CD4-positive, alpha-beta T cell (primary cell): ENCODE measurements around the gene CITED1. TPM values are rescaled to one million over a fixed set of nuclear protein-coding genes. Genes with fewer than 3 reads are reported as not detected.

ENCODE experiments used
- ATAC-seq: fragments of 200-7000 bp; cut with Tn5 transposase; one replicate; pipeline ENCODE4 v1.10.0; 2022; ENCODE audit warnings: mild to moderate bottlenecking; ENCODE audit not compliant: poor library complexity
- CTCF ChIA-PET: fragments of 350-600 bp; sonication (Branson Sonifier 250); formaldehyde crosslinking; loops from one replicate; lab custom pipeline; 2021; ENCODE audit warnings: antibody characterized with exemption, inconsistent platforms; lab: Charles Lee
- POLR2A ChIA-PET: fragments of 350-600 bp; sonication (Branson Sonifier 250); formaldehyde crosslinking; loops from one replicate; lab custom pipeline; 2021; ENCODE audit warnings: antibody characterized with exemption, inconsistent platforms; lab: Charles Lee
- DNase-seq, 14 experiments: peaks; one replicate each; pipeline ENCODE4 v3.0.0-alpha.2; 2013 to 2020; ENCODE audit warnings: mixed read lengths in 2 of 14
- H3K27ac ChIP-seq, 2 donors: one replicate each; pipeline versions ENCODE4 v1.5.1 to v1.7.0; 2013; ENCODE audit warnings: low read length in 2 of 2, low read depth in 1 of 2, mild to moderate bottlenecking in 1 of 2
- H3K27me3 ChIP-seq, 2 experiments: 1 replicate in 1 of 2; 2 replicates in 1 of 2; pipeline versions ENCODE4 v1.6.1 to v1.7.0; 2013; ENCODE audit warnings: low read length in 2 of 2, control low read depth in 1 of 2, mild to moderate bottlenecking in 1 of 2, moderate library complexity in 1 of 2; ENCODE audit not compliant: insufficient read depth in 2 of 2, control insufficient read depth in 1 of 2
- H3K36me3 ChIP-seq: one replicate; pipeline ENCODE4 v1.6.1; 2013; ENCODE audit warnings: low read length, control low read depth; ENCODE audit not compliant: insufficient read depth
- H3K4me1 ChIP-seq: one replicate; pipeline ENCODE4 v1.6.1; 2013; ENCODE audit warnings: low read length, control low read depth; ENCODE audit not compliant: insufficient read depth
- H3K4me3 ChIP-seq: one replicate; pipeline ENCODE4 v1.5.1; 2013; ENCODE audit warnings: mild to moderate bottlenecking, low read length, moderate library complexity
- H3K9me3 ChIP-seq, 2 experiments: 1 replicate in 1 of 2; 2 replicates in 1 of 2; pipeline versions ENCODE4 v1.6.1 to v1.7.0; 2013; ENCODE audit warnings: low read length in 2 of 2, mild to moderate bottlenecking in 2 of 2, control low read depth in 1 of 2, moderate library complexity in 1 of 2; ENCODE audit not compliant: control insufficient read depth in 1 of 2, insufficient read depth in 1 of 2
- H3K27ac Mint-ChIP-seq: one replicate; pipeline ENCODE4 v1.8.0; 2020; ENCODE audit warnings: mixed read lengths
- H3K27me3 Mint-ChIP-seq: one replicate; pipeline ENCODE4 v1.8.0; 2021; ENCODE audit warnings: mixed read lengths
- H3K36me3 Mint-ChIP-seq: one replicate; pipeline ENCODE4 v1.8.0; 2021; ENCODE audit warnings: low read depth, mixed read lengths
- H3K4me1 Mint-ChIP-seq: one replicate; pipeline ENCODE4 v1.8.0; 2021; ENCODE audit warnings: low read depth, mixed read lengths
- H3K4me3 Mint-ChIP-seq: one replicate; pipeline ENCODE4 v1.8.0; 2020; ENCODE audit warnings: mild to moderate bottlenecking, mixed read lengths
- H3K9me3 Mint-ChIP-seq: one replicate; pipeline ENCODE4 v1.8.0; 2020; ENCODE audit warnings: mixed read lengths
- intact Hi-C, 2 experiments: fragments of 100-400 bp; cut with DNase I in 1 of 2; cut with micrococcal nuclease in 1 of 2; formaldehyde crosslinking; loops; one replicate each; pipeline versions ENCODE4 v1.15.1 to v1.9.0; 2023 to 2025; cut with DNase I, micrococcal nuclease
- total RNA-seq, 174 experiments: library from RNA in 2 of 174; stranded (reverse) in 2 of 174; gene quantifications; one replicate each; pipeline ENCODE4 v1.2.3 and lab custom pipeline; 2021 to 2026
- TF ChIP-seq, protein P1 (sequence below): fragments of 200-600 bp; IDR thresholded peaks from one replicate; pipeline ENCODE4 v1.8.0; 2022; ENCODE audit warnings: antibody characterized with exemption, mild to moderate bottlenecking

Gene CITED1
- total RNA-seq, 2 experiments from 2014 or later: 0.52 TPM; not detected in 1

DNA sequence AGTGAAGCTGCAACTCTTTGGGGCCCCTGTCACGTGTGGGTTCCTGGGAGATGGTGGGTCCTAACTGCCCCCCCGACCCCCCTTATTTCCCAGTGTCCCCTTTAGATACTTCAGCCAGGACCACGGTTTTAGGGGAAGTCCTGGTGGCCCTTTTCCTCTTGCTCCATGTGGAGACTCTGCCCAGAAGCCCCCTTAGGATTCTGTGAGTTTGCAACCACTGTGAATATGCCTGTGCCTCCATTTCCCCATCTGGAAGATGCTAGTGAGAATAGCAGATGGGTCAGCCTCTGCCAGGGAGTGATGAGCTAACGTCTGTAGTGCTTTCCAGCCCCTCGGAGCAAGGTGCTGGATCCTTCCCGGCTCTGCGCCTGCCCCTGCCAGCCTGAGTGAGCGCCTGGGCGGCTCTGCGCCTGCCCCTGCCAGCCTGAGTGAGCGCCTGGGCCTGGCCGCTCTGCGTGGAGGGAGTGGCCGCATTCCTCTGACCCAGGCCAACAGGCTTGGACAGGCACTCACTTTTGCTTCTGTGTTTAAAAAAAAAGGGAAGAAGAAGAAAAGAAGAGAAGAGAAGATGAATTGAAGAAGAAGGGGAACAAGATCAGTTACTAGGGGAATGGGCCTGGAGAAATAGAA lies 6.7 kb upstream of the CITED1 start:
- CTCF ChIA-PET: no interaction called here
- H3K4me1 Mint-ChIP-seq: peaks cover 19% of the 10 kb centered on the region
- Histone ChIP-seq H3K4me1 (peaks cover 21% of the 10 kb centered on the region), H3K27ac (no peak overlapping the region), H3K4me3 (no peak overlapping the region), H3K9me3 (no peaks in the 10 kb centered on the region), H3K27me3 (peaks cover 18 to 30% of the 10 kb centered on the region in 2 experiments), H3K36me3 (no peaks in the 10 kb centered on the region)
- H3K36me3 Mint-ChIP-seq: no peaks in the 10 kb centered on the region
- no peak overlapping the region for H3K4me3 Mint-ChIP-seq
- no peaks in the 10 kb centered on the region for H3K9me3 Mint-ChIP-seq
- H3K27ac Mint-ChIP-seq: no peak overlapping the region
- intact Hi-C loops: no loop called here
- no peak for DNase-seq
- no peak for ATAC-seq
- peaks cover 35% of the 10 kb centered on the region for H3K27me3 Mint-ChIP-seq
- POLR2A ChIA-PET: no interaction called here
- TF ChIP-seq, protein P1, sequence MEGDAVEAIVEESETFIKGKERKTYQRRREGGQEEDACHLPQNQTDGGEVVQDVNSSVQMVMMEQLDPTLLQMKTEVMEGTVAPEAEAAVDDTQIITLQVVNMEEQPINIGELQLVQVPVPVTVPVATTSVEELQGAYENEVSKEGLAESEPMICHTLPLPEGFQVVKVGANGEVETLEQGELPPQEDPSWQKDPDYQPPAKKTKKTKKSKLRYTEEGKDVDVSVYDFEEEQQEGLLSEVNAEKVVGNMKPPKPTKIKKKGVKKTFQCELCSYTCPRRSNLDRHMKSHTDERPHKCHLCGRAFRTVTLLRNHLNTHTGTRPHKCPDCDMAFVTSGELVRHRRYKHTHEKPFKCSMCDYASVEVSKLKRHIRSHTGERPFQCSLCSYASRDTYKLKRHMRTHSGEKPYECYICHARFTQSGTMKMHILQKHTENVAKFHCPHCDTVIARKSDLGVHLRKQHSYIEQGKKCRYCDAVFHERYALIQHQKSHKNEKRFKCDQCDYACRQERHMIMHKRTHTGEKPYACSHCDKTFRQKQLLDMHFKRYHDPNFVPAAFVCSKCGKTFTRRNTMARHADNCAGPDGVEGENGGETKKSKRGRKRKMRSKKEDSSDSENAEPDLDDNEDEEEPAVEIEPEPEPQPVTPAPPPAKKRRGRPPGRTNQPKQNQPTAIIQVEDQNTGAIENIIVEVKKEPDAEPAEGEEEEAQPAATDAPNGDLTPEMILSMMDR: no peak

DNA sequence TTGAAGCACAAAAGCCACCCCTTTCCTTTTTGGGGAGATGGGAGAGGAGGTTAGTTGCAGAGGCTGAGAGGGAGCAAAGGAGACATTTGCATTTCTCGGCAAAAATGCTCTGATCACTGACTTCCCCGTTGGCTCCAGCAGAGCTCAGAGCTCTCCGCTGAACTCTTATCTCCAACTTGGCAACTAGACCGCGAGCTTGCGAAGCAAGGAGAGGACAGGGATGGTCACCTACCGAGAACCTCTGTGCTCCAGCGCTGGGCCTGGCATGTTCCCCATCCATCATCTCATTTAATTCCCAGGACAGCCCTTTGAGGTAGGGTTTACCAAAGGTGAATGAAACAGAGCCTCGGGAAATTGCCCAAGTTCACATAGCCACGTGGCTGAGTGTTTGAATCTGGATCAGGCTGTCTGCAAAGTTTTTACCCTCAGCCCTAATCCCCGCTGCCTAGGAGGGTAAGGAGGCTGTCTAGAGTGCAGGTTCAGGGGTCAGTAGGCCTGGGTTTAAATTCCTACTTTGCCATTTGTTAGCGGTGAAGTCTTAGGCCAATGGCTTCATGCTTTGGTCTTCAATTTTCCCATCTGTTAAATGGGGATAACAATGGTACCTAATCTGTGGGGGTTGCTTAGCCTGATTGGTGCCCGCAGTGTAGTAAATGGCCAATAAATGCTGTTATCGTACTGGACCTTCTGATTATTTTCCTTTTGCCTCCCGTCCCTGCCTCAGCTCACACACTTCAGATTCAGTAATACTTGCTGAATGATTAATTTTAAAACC lies 3.8 kb upstream of the CITED1 start:
- Mint-ChIP-seq H3K9me3 (no peaks in the 10 kb centered on the region), H3K27ac (no peak overlapping the region), H3K27me3 (peaks cover 54% of the 10 kb centered on the region), H3K4me3 (peak overlapping the region; percentile 71), H3K36me3 (no peaks in the 10 kb centered on the region), H3K4me1 (peaks cover 21% of the 10 kb centered on the region)
- intact Hi-C loops: no loop called here
- TF ChIP-seq, protein P1: no peak
- ChIA-PET POLR2A (interaction anchor here (1.2 kb wide), 1 partner anchor 32 kb away, joined by 3 read pairs; the partner anchor contains the start of gene RPS4X), CTCF (no interaction called here)
- peak in 1 of 14 experiments; percentile 2 for DNase-seq
- no peaks in the 10 kb centered on the region for H3K36me3 ChIP-seq
- ATAC-seq: peak; percentile 11
- no peak overlapping the region for H3K27ac ChIP-seq
- H3K4me3 ChIP-seq: peak overlapping the region; percentile 20
- peaks cover 33 to 47% of the 10 kb centered on the region in 2 experiments for H3K27me3 ChIP-seq
- peaks cover 41% of the 10 kb centered on the region for H3K4me1 ChIP-seq
- H3K9me3 ChIP-seq: peaks cover 0 to 5% of the 10 kb centered on the region in 2 experiments

DNA sequence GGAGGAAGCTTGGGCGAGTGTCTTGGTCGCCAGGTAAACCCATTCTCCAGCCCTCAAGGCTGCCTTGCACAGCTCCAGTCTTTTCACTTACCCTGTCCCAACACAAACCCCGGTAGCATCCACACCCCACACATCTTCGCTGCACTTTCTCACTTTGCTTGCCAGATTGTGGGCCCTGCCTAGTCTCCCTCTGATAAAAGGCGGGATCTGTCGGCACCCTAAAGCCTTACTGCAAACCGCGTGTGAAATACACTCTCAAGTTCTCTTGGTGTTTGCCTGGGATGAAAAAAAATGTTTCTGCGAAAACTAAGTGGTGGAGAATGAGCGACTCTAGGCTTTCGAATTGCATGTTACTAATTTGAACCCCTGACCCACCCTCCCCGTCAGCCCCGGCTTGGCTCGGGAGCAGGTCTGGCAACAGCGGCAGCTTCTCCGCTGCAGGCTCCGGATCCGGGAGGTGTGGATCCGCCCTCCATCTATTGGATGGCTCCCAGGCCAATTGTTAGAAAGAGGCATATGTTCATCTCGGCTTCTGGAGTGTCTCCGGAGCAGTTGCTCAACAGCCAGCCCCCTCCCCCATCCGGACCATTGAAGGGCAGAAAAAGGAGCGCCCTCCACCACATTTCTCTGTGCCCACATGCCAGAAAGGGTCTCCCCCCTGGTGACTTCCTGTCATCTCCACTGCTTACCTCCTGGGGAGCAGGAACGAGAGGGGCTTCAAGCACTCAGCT lies 3.0 kb upstream of the CITED1 start:
- H3K4me1 Mint-ChIP-seq: peaks cover 21% of the 10 kb centered on the region
- peaks cover 0 to 5% of the 10 kb centered on the region in 2 experiments for H3K9me3 ChIP-seq
- H3K4me1 ChIP-seq: peaks cover 41% of the 10 kb centered on the region
- intact Hi-C loops: no loop called here
- DNase-seq (peak in 5 of 14 experiments; percentile 15 to 44 (median 38)), ATAC-seq (peak; percentile 50)
- ChIA-PET CTCF (interaction anchor here (0.9 to 1.2 kb wide), 2 partner anchors 31 to 63 kb away, joined by 3 read pairs; no protein-coding TSS in a partner anchor), POLR2A (interaction anchor here (1.2 kb wide), 1 partner anchor 31 kb away, joined by 3 read pairs; the partner anchor contains the start of gene RPS4X)
- H3K4me3 ChIP-seq: peak overlapping the region; percentile 20
- TF ChIP-seq, protein P1: no peak
- no peaks in the 10 kb centered on the region for H3K36me3 Mint-ChIP-seq
- H3K27ac ChIP-seq: no peak overlapping the region
- no peaks in the 10 kb centered on the region for H3K36me3 ChIP-seq
- no peak overlapping the region for H3K27ac Mint-ChIP-seq
- no peaks in the 10 kb centered on the region for H3K9me3 Mint-ChIP-seq
- peaks cover 59% of the 10 kb centered on the region for H3K27me3 Mint-ChIP-seq
- peak overlapping the region; percentile 71 for H3K4me3 Mint-ChIP-seq
- peaks cover 33 to 55% of the 10 kb centered on the region in 2 experiments for H3K27me3 ChIP-seq
